HFF-Myc (cell line): ENCODE measurements around the gene CLSTN1.

Experiments used
- DNase-seq: peaks from one replicate; pipeline ENCODE4 v3.0.0-alpha.2; 2011; ENCODE audit warnings: low read depth; ENCODE audit errors: extremely low read depth
- H3K4me3 ChIP-seq: replicated peaks from 2 replicates; pipeline ENCODE4 v1.5.1; 2011; ENCODE audit warnings: low read depth, mild to moderate bottlenecking, control low read depth, low read length
- CTCF ChIP-seq: IDR thresholded peaks from 2 replicates; pipeline ENCODE4 v1.5.1; 2012; ENCODE audit warnings: mild to moderate bottlenecking, low read depth, low read length, control low read depth; ENCODE audit errors: missing control alignments

Gene CLSTN1

GRCh38 chr1:9852410-9853248 lies 28.9 kb upstream of the CLSTN1 start:
- no peak for DNase-seq
- H3K4me3 ChIP-seq: no peak overlapping the region
- no peak for TF ChIP-seq CTCF

GRCh38 chr1:9852004-9852403 lies 28.2 kb upstream of the CLSTN1 start:
- TF ChIP-seq CTCF: no peak
- H3K4me3 ChIP-seq: no peak overlapping the region
- no peak for DNase-seq

GRCh38 chr1:9850442-9851162 lies 26.8 kb upstream of the CLSTN1 start:
- H3K4me3 ChIP-seq: no peak overlapping the region
- TF ChIP-seq CTCF: no peak
- DNase-seq: no peak

GRCh38 chr1:9849691-9850441 lies 26.1 kb upstream of the CLSTN1 start:
- no peak for DNase-seq
- TF ChIP-seq CTCF: no peak
- no peak overlapping the region for H3K4me3 ChIP-seq

- no peak for DNase-seq
- H3K4me3 ChIP-seq: no peak overlapping the region
- TF ChIP-seq CTCF: no peak
Measured at GRCh38 chr1:9848022-9848421, 24.3 kb upstream of the CLSTN1 start.

- no peak for DNase-seq
- TF ChIP-seq CTCF: no peak
- H3K4me3 ChIP-seq: no peak overlapping the region
Measured at GRCh38 chr1:9847269-9847668, 23.5 kb upstream of the CLSTN1 start.
